SK-N-SH (cell line): ENCODE results near the gene ELAC1. TPM values are rescaled to one million over a fixed set of nuclear protein-coding genes. Genes with fewer than 3 reads are reported as not detected.

ENCODE experiments used
- CTCF ChIA-PET: fragments of 300-600, 350-600 bp; formaldehyde crosslinking; extraction: SDS; loops from one replicate; lab custom pipeline; 2021; lab: Yijun Ruan, JAX
- POLR2A ChIA-PET: fragments of 350-600 bp; sonication (Branson Sonifier 250); formaldehyde crosslinking; extraction: SDS; loops from one replicate; lab custom pipeline; 2020; ENCODE audit warnings: antibody characterized with exemption, inconsistent platforms; lab: Yijun Ruan, JAX
- DNase-seq: peaks from one replicate; pipeline ENCODE4 v3.0.0; 2012
- H2AFZ ChIP-seq: fragments of 200-600 bp; sonication (generic); 2 replicates; pipeline ENCODE4 v1.8.1; 2016; ENCODE audit warnings: antibody characterized with exemption, mild to moderate bottlenecking, low read depth
- H3F3A ChIP-seq: fragments of 200-600 bp; sonication (generic); replicated peaks from 2 replicates; pipeline ENCODE3; 2016; ENCODE audit warnings: antibody characterized with exemption, mild to moderate bottlenecking; ENCODE audit not compliant: insufficient read depth
- H3K27ac ChIP-seq, 2 experiments: fragments of 200-500 bp in 1 of 2; fragments of 200-600 bp in 1 of 2; sonication (Bioruptor generic) in 1 of 2; sonication (generic), shearing (Covaris generic) in 1 of 2; 2 replicates each; pipeline versions ENCODE4 v1.5.1 to v1.6.1; 2014 to 2016; ENCODE audit warnings: low read depth in 2 of 2, inconsistent platforms in 1 of 2, low read length in 1 of 2, mild to moderate bottlenecking in 1 of 2, mixed read lengths in 1 of 2
- H3K27me3 ChIP-seq: fragments of 200-600 bp; sonication (generic), shearing (Covaris generic); 2 replicates; pipeline ENCODE4 v1.6.1; 2016; ENCODE audit warnings: mixed run types; ENCODE audit not compliant: insufficient read depth
- H3K36me3 ChIP-seq, 2 experiments: fragments of 200-500 bp in 1 of 2; fragments of 200-600 bp in 1 of 2; sonication (Bioruptor generic) in 1 of 2; sonication (generic) in 1 of 2; replicated peaks in 1 of 2; 2 replicates each; pipeline versions ENCODE3 to v1.5.1; 2014 to 2016; ENCODE audit warnings: low read length in 1 of 2, mild to moderate bottlenecking in 1 of 2; ENCODE audit not compliant: insufficient read depth in 2 of 2, control insufficient read depth in 1 of 2
- H3K4me1 ChIP-seq, 2 experiments: fragments of 200-500 bp in 1 of 2; fragments of 200-600 bp in 1 of 2; sonication (Bioruptor generic) in 1 of 2; sonication (generic), shearing (Covaris generic) in 1 of 2; 2 replicates each; pipeline versions ENCODE4 v1.5.1 to v1.6.1; 2014 to 2016; ENCODE audit warnings: low read depth in 1 of 2, low read length in 1 of 2, mixed run types in 1 of 2; ENCODE audit not compliant: insufficient read depth in 2 of 2, control insufficient read depth in 1 of 2
- H3K4me2 ChIP-seq: fragments of 200-600 bp; sonication (generic), shearing (Covaris generic); 2 replicates; pipeline ENCODE4 v1.6.1; 2017; ENCODE audit warnings: mixed run types
- H3K4me3 ChIP-seq, 2 experiments: fragments of 200-500 bp in 1 of 2; fragments of 200-600 bp in 1 of 2; sonication (Bioruptor generic) in 1 of 2; sonication (generic), shearing (Covaris generic) in 1 of 2; 2 replicates each; pipeline versions ENCODE4 v1.5.1 to v1.8.1; 2014 to 2016; ENCODE audit warnings: low read depth in 2 of 2, inconsistent platforms in 1 of 2, low read length in 1 of 2, mild to moderate bottlenecking in 1 of 2, mixed read lengths in 1 of 2, moderate library complexity in 1 of 2
- H3K79me2 ChIP-seq: fragments of 200-600 bp; sonication (generic); 2 replicates; pipeline ENCODE4 v1.8.1; 2017; ENCODE audit warnings: mild to moderate bottlenecking; ENCODE audit not compliant: insufficient read depth
- H3K9ac ChIP-seq: fragments of 200-600 bp; sonication (generic); 2 replicates; pipeline ENCODE4 v1.6.1; 2017; ENCODE audit warnings: mixed run types
- H3K9me2 ChIP-seq: fragments of 200-600 bp; sonication (generic); 2 replicates; pipeline ENCODE4 v1.6.1; 2017; ENCODE audit warnings: mixed run types
- H3K9me3 ChIP-seq: fragments of 200-600 bp; sonication (generic); 2 replicates; pipeline ENCODE4 v1.6.1; 2017; ENCODE audit warnings: mixed run types, mild to moderate bottlenecking, moderate library complexity
- H4K20me1 ChIP-seq: fragments of 200-600 bp; sonication (generic); 2 replicates; pipeline ENCODE4 v1.6.1; 2017; ENCODE audit warnings: mild to moderate bottlenecking, mixed run types; ENCODE audit not compliant: insufficient read depth
- FOSL2 ChIP-seq: IDR thresholded peaks from 2 replicates; pipeline ENCODE4 v1.4.0; 2012; ENCODE audit warnings: low read depth, mild to moderate bottlenecking, moderate library complexity, borderline replicate concordance
- FOXM1 ChIP-seq: IDR thresholded peaks from 2 replicates; pipeline ENCODE4 v1.4.0; 2012; ENCODE audit warnings: low read depth, mild to moderate bottlenecking
- GABPA ChIP-seq: IDR thresholded peaks from 2 replicates; pipeline ENCODE4 v1.4.0; 2012; ENCODE audit warnings: low read depth, mild to moderate bottlenecking
- JUND ChIP-seq: IDR thresholded peaks from 2 replicates; pipeline ENCODE4 v1.4.0; 2012
- MEF2A ChIP-seq: IDR thresholded peaks from 2 replicates; pipeline ENCODE4 v1.4.0; 2012; ENCODE audit warnings: low read depth, borderline replicate concordance
- NFIC ChIP-seq: IDR thresholded peaks from 2 replicates; pipeline ENCODE4 v1.4.0; 2012; ENCODE audit warnings: borderline replicate concordance
- POLR2AphosphoS5 ChIP-seq: IDR thresholded peaks from 2 replicates; pipeline ENCODE4 v1.6.1; 2012; ENCODE audit warnings: low read depth, low read length
- RAD21 ChIP-seq: IDR thresholded peaks from 2 replicates; pipeline ENCODE4 v1.6.1; 2012; ENCODE audit warnings: mild to moderate bottlenecking, low read length
- RCOR1 ChIP-seq: fragments of 150-350 bp; IDR thresholded peaks from 2 replicates; pipeline ENCODE4 v1.6.1; 2017; ENCODE audit warnings: antibody characterized with exemption, low read length
- RXRA ChIP-seq: IDR thresholded peaks from 2 replicates; pipeline ENCODE4 v1.4.0; 2012; ENCODE audit warnings: low read depth, mild to moderate bottlenecking, borderline replicate concordance
- SMC3 ChIP-seq: IDR thresholded peaks from 2 replicates; pipeline ENCODE4 v1.6.1; 2012; ENCODE audit warnings: low read depth, low read length, improper control_type of control experiment
- TAF1 ChIP-seq: IDR thresholded peaks from 2 replicates; pipeline ENCODE4 v1.6.1; 2012; ENCODE audit warnings: low read depth, mild to moderate bottlenecking, low read length, moderate library complexity, borderline replicate concordance
- TCF12 ChIP-seq: IDR thresholded peaks from 2 replicates; pipeline ENCODE4 v1.4.0; 2012
- TEAD4 ChIP-seq: IDR thresholded peaks from 2 replicates; pipeline ENCODE4 v1.4.0; 2012; ENCODE audit warnings: mild to moderate bottlenecking, borderline replicate concordance; ENCODE audit not compliant: insufficient read depth
- YY1 ChIP-seq: IDR thresholded peaks from 2 replicates; pipeline ENCODE4 v1.4.0; 2012; ENCODE audit warnings: low read depth, mild to moderate bottlenecking
- WGBS: methylation state at CpG from one replicate; pipeline ENCODE4 v1.1.6; 2017; ENCODE audit warnings: low lambda C conversion rate; 5-methylcytosine and 5-hydroxymethylcytosine counted together
- polyA plus RNA-seq, 3 experiments: library from polyadenylated mRNA; depleted of rRNA; stranded (reverse); fragments of >200 nt; gene quantifications; 2 replicates each; pipeline ENCODE4 v1.2.3, GENCODE V29; 2012
- TF ChIP-seq, protein P1 (sequence below): IDR thresholded peaks from 2 replicates; pipeline ENCODE4 v1.6.1; 2012; ENCODE audit warnings: mild to moderate bottlenecking, low read depth, low read length, moderate library complexity
- TF ChIP-seq, protein P2 (sequence below): IDR thresholded peaks from 2 replicates; pipeline ENCODE4; 2012
- TF ChIP-seq, protein P3 (sequence below): fragments of 150-350 bp; IDR thresholded peaks from 2 replicates; pipeline ENCODE4 v1.6.1; 2016; ENCODE audit warnings: mild to moderate bottlenecking, low read depth, low read length
- TF ChIP-seq, protein P4 (sequence below): fragments of 200-600 bp; sonication (generic); IDR thresholded peaks from 2 replicates; pipeline ENCODE4 v1.6.1; 2017; ENCODE audit warnings: antibody characterized with exemption, mild to moderate bottlenecking, moderate library complexity
- TF ChIP-seq, protein P5 (sequence below): IDR thresholded peaks from 2 replicates; pipeline ENCODE4 v1.4.0; 2012; ENCODE audit warnings: low read depth, borderline replicate concordance
- TF ChIP-seq, protein P6 (sequence below): IDR thresholded peaks from 2 replicates; pipeline ENCODE4 v1.4.0; 2012; ENCODE audit warnings: low read depth, borderline replicate concordance

ELAC1 gene
- polyA plus RNA-seq, 1 of the 3 experiments (the other 2 are of a cell fraction) = 10.8 TPM

DNA sequence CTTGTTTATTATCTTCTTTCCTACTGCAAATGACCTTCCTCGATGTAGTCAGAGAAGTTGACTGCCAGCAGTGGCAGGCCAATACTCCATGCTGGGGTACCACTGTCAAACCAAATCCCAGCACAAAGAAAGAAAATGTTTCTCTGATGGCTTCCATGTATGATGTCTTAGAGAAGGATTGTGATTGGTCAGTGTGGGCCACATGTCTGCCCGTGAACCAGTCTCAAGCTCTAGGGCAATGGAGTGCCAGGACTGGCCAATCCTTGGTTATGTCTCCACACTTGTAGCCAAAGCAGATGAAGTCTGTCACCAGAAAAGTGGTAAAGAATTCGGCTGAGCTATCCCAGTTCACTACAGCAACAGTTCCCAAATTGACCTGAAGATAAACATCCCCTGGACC is 44.6 kb downstream of the ELAC1 start (continued):
- TF ChIP-seq, protein P1, sequence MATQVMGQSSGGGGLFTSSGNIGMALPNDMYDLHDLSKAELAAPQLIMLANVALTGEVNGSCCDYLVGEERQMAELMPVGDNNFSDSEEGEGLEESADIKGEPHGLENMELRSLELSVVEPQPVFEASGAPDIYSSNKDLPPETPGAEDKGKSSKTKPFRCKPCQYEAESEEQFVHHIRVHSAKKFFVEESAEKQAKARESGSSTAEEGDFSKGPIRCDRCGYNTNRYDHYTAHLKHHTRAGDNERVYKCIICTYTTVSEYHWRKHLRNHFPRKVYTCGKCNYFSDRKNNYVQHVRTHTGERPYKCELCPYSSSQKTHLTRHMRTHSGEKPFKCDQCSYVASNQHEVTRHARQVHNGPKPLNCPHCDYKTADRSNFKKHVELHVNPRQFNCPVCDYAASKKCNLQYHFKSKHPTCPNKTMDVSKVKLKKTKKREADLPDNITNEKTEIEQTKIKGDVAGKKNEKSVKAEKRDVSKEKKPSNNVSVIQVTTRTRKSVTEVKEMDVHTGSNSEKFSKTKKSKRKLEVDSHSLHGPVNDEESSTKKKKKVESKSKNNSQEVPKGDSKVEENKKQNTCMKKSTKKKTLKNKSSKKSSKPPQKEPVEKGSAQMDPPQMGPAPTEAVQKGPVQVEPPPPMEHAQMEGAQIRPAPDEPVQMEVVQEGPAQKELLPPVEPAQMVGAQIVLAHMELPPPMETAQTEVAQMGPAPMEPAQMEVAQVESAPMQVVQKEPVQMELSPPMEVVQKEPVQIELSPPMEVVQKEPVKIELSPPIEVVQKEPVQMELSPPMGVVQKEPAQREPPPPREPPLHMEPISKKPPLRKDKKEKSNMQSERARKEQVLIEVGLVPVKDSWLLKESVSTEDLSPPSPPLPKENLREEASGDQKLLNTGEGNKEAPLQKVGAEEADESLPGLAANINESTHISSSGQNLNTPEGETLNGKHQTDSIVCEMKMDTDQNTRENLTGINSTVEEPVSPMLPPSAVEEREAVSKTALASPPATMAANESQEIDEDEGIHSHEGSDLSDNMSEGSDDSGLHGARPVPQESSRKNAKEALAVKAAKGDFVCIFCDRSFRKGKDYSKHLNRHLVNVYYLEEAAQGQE = no peak
- TF ChIP-seq GABPA = no peak
- TF ChIP-seq POLR2AphosphoS5 = no peak
- TF ChIP-seq, protein P2, sequence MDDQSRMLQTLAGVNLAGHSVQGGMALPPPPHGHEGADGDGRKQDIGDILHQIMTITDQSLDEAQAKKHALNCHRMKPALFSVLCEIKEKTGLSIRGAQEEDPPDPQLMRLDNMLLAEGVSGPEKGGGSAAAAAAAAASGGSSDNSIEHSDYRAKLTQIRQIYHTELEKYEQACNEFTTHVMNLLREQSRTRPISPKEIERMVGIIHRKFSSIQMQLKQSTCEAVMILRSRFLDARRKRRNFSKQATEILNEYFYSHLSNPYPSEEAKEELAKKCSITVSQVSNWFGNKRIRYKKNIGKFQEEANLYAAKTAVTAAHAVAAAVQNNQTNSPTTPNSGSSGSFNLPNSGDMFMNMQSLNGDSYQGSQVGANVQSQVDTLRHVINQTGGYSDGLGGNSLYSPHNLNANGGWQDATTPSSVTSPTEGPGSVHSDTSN = no peak
- TF ChIP-seq SMC3 = no peak
- TF ChIP-seq TAF1 = no peak
- TF ChIP-seq, protein P3, sequence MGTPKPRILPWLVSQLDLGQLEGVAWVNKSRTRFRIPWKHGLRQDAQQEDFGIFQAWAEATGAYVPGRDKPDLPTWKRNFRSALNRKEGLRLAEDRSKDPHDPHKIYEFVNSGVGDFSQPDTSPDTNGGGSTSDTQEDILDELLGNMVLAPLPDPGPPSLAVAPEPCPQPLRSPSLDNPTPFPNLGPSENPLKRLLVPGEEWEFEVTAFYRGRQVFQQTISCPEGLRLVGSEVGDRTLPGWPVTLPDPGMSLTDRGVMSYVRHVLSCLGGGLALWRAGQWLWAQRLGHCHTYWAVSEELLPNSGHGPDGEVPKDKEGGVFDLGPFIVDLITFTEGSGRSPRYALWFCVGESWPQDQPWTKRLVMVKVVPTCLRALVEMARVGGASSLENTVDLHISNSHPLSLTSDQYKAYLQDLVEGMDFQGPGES = no peak
- no peak for TF ChIP-seq TCF12
- no peak for TF ChIP-seq TEAD4
- TF ChIP-seq NFIC = no peak

DNA sequence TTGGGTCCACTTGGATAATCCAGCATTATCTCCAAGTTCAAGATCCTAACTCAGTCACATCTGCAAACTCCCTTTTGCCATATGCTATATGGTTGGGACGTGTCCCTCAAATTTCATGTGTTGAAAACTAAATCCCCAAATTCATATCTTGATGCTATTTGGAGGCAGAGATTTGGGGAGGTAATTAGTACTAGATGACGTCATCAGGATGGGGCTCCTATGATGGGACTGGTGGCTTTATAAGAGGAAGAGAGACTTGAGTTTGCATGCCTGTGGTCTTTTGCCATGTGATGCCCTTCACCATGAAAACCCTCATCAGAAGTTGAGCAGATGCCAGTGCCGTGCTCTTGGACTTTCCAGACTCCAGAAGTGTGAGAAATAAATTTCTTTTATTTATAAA is 45.4 kb downstream of the ELAC1 start:
- Histone ChIP-seq H3K4me2 (no peak overlapping the region), H3K4me3 (no peak overlapping the region), H3K27me3 (no peaks in the 10 kb centered on the region), H3K4me1 (no peaks in the 10 kb centered on the region), H3K9me3 (no peaks in the 10 kb centered on the region), H3K9me2 (no peaks in the 10 kb centered on the region), H3K36me3 (no peaks in the 10 kb centered on the region), H3K79me2 (no peaks in the 10 kb centered on the region), H4K20me1 (no peaks in the 10 kb centered on the region), H3K9ac (no peak overlapping the region), H3K27ac (no peak overlapping the region), H3F3A (no peaks in the 10 kb centered on the region), H2AFZ (no peak overlapping the region)
- DNase-seq = no peak
- POLR2A ChIA-PET = no interaction called here
- 87% methylated on average over 3 of the region's 3 CpGs for WGBS
- CTCF ChIA-PET = interaction anchor here (1.5 kb wide), 1 partner anchor 13 kb away, joined by 3 read pairs; no protein-coding TSS in a partner anchor
- TF ChIP-seq YY1 = no peak
- TF ChIP-seq, protein P2 = no peak
- TF ChIP-seq FOXM1 = no peak
- TF ChIP-seq, protein P4, sequence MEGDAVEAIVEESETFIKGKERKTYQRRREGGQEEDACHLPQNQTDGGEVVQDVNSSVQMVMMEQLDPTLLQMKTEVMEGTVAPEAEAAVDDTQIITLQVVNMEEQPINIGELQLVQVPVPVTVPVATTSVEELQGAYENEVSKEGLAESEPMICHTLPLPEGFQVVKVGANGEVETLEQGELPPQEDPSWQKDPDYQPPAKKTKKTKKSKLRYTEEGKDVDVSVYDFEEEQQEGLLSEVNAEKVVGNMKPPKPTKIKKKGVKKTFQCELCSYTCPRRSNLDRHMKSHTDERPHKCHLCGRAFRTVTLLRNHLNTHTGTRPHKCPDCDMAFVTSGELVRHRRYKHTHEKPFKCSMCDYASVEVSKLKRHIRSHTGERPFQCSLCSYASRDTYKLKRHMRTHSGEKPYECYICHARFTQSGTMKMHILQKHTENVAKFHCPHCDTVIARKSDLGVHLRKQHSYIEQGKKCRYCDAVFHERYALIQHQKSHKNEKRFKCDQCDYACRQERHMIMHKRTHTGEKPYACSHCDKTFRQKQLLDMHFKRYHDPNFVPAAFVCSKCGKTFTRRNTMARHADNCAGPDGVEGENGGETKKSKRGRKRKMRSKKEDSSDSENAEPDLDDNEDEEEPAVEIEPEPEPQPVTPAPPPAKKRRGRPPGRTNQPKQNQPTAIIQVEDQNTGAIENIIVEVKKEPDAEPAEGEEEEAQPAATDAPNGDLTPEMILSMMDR = no peak
- TF ChIP-seq, protein P5, sequence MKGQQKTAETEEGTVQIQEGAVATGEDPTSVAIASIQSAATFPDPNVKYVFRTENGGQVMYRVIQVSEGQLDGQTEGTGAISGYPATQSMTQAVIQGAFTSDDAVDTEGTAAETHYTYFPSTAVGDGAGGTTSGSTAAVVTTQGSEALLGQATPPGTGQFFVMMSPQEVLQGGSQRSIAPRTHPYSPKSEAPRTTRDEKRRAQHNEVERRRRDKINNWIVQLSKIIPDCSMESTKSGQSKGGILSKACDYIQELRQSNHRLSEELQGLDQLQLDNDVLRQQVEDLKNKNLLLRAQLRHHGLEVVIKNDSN = no peak
- TF ChIP-seq, protein P6, sequence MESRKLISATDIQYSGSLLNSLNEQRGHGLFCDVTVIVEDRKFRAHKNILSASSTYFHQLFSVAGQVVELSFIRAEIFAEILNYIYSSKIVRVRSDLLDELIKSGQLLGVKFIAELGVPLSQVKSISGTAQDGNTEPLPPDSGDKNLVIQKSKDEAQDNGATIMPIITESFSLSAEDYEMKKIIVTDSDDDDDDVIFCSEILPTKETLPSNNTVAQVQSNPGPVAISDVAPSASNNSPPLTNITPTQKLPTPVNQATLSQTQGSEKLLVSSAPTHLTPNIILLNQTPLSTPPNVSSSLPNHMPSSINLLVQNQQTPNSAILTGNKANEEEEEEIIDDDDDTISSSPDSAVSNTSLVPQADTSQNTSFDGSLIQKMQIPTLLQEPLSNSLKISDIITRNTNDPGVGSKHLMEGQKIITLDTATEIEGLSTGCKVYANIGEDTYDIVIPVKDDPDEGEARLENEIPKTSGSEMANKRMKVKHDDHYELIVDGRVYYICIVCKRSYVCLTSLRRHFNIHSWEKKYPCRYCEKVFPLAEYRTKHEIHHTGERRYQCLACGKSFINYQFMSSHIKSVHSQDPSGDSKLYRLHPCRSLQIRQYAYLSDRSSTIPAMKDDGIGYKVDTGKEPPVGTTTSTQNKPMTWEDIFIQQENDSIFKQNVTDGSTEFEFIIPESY = no peak
- TF ChIP-seq RAD21 = no peak
- TF ChIP-seq FOSL2 = no peak
- no peak for TF ChIP-seq TAF1
- no peak for TF ChIP-seq RXRA
- TF ChIP-seq JUND = no peak
- no peak for TF ChIP-seq MEF2A
- no peak for TF ChIP-seq POLR2AphosphoS5
- no peak for TF ChIP-seq GABPA
- TF ChIP-seq RCOR1 = no peak
